T-helper 1 cell (primary cell): Measurements from ENCODE around the gene NME3.
A peak's percentile ranks its signal among the peaks of the same experiment; 100 is the strongest.
"Not testable (repeated sequence)": the region's sequence is repeated elsewhere in the genome, so short reads cannot be mapped to it uniquely, and the experiment has no call there.

Source experiments
- DNase-seq, 5 donors: peaks; one replicate each; pipeline ENCODE4 v3.0.0-alpha.2; 2012 to 2020

Gene NME3

DNA sequence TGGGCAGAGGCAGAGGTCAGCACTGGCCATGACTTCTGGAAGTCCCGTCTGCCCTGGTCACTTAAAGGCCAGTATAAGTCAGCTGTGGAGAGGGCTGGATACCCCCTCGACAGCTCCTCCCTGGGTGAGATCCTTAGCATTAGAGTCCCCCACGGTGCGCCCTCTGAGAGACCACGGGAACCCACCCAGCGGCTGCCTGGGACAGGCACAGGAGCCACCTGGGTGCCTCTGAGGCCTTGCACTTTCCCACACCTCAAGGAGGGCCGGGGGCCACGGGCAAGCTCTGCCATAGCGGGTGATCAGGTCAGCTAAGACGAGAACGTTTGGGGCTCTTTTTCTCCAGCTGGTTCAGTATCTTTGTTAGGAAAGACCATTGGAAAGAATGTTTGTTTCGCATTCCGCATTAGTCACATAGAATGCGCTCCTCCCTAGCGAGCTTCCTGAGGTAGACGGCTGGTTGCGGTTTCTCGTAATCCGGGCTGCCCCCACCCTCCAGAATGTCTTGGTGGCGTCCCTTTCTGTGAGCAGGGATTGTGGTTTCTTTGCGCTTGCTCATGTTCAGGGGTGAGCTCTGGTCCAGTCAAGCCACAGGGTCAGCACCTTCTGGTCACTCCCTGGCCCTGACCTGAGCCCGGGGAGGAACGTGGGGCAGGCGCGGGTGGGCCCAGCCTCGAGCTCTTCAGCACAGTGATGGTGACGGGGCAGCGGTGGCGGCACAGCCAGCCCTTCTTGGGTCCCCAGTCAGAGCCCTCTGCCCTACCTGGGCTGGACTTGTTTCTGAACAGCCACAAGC lies 25.2 kb downstream of the NME3 start:
- DNase-seq, result no peak

DNA sequence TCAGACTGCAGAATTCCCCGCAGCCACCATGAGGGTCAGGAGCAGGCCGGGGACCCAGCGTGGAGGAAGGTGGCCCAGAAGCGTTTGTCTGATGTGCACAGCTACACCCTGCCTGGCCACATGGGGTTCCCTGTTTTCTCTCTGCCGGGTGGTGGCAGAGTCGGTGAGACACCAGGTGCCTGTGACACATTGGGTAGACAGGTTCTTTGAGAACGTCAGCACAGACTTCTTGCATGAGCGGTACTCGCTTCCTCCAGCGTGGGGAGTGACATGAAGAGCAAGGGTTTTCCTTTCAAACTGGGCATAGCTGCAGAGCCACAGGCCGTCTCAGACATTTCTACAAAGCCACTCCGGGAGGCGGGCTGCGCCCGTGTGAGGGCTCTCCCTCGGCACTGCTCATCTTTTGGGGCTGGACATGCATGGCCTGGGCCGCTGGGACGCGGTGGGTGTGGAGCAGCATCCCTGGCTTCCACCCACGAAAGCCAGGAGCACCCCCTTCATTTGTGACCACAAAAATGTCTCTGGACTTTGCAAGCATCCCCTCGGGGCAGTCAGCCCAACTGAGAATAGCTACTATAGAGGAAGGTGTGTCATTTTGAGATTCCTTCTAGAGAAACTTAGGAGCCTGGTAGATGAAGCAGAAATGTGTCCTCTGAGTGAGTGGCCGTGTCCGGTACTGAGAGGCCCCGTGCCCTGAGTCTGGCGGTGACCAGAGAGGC lies 26.0 kb downstream of the NME3 start:
- no peak for DNase-seq

DNA sequence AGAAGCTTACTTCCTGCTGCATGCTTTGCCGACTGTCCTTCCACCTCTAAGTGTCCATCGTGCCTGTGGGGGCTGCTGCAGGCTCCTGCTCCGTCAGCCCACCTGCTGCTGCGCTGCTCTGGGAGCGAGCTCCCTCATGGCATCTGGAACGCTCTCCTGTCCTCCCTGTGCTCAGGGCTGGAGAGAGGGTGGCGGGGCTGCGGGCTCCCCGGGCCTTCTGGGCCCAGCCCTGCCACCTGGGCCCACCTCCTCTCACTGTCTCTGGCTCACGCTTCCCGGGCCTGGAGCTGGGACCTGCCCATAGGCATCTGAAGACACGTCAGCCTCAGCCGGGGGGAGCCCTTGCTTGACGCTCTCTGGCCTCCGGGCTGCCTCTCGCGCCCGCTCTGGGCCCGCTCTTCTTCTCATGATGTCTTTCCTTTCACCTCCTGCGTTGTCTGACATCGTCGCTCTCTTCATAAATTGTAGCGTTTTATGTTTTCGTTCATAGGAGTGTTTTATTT lies 27.0 kb downstream of the NME3 start:
- no peak for DNase-seq

DNA sequence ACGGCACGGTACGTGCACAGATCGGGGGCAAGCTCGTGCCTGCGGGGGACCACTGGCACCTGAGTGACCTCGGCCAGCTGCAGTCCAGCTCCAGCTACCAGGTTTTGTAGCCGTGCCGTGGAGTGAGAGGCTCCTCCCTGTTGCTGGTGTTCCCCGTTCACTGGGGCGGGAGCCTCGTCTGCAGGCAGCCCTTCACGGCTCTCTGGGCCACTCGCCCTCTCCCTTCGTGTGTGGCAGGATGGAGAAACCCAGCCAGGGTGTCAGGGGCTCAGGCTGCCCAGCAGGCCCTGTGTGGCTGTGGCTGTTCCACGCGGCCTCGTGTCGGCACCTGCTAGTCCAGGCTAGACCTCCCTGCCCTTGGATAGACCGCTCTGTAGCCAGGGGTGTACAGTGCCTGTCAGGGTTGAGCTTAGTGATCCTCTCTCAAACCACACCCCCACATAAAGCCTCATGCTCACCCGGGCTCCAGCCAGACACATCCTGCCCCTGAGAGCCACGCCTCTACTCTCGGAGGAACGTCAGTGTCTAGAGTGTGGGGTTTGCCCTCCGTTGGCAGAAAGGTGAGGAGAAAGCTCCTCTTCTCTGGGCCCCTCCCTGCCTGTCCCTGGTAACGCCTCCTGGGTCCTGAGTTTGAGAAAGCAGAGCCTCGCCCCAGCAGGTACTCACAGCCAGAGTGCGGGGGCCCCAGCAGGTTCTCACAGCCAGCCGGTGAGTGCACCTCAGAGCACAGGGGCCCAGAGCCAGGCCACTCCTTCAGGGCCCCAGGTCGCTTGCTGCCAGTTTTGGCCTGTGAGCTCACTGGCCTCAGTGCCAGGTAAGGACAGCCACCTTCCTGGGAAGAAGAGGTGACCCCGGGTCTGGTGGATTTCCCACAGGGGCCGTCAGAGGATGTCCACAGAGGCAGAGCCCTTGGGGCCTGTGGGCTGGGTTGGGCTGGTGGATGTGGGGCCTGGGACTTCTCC lies 27.7 kb downstream of the NME3 start:
- DNase-seq, result no peak

DNA sequence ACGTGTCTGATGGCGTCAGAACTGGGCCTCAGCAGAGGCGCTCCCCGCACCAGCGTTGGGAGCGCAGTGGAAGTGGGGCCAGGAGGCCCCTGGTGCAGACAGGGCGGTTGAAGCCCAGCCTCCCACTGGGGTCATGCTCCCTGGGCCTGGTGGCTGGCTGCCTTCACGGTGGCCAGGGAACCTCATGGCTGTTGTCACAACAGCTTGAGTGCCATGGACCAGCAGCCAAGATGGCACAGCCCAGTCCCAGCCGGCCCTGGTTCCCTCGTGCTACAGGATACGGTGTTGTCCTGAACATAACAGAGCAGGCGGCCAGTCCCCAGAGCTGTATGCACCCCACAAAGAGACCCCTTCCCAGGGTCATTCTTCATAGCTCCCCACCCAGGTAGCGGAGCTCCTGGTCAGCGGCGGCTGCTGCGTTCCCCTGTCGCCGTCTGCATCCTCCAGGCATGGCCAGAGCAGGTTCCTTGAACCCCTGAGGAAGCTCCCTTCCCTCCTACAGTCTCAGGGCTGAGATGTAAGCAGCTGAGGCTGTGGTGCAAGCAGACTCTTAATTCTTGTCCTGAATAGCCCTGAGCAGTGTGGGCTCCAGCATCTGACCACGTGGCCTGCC lies 29.7 kb downstream of the NME3 start:
- no peak for DNase-seq

DNA sequence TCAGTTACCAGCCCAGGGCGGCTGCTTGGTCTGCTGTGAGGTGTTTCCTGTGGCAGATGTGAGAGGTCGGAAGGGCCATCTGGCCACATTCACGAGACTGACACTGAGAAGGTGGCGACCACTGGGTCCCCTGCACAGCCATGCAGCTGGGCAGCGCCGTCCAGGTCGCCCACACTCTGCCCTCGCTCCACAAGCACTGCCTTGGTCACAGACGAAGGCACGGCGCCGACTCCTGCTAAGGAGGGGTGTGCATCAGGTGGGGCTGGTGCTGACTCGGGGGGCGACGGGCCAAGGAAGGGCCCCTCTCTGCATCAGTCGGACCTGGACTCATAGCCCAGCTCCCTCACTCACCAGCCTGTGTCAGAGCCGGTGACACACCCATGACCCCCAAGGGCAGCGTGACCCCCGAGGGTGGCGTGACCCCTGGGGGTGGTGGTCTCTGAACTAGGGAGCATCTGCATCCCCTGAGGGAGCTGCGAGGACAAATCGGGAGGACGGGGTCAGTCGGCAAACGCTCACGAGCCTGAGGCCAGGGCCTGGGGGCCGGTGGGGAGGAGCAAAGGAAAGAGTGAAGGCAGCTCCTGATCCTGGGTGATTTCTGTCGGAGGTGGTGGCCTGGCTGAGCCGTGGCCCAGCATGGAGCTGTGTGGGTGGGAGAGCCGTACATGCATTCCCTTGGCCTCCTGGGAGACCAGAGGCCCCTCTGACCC lies 30.4 kb downstream of the NME3 start:
- DNase-seq, result no peak

DNA sequence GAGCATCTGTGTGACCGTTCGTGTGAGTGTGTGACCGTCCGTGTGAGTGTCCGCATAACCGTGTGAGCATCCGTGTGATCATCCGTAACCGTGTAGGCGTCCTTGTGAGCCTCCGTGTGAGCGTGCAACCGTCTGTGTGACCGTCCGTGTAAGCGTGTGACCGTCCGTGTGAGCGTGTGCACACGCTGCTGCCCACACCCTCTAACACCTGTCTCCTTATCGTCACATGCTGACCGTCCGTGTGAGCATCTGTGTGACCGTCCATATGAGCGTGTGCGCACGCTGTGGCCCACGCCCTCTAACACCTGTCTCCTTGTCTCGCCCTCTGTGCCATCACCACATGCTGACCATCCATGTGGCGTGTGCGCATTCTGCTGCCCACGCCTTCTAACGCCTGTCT lies 31.1 kb downstream of the NME3 start:
- DNase-seq, result no peak

DNA sequence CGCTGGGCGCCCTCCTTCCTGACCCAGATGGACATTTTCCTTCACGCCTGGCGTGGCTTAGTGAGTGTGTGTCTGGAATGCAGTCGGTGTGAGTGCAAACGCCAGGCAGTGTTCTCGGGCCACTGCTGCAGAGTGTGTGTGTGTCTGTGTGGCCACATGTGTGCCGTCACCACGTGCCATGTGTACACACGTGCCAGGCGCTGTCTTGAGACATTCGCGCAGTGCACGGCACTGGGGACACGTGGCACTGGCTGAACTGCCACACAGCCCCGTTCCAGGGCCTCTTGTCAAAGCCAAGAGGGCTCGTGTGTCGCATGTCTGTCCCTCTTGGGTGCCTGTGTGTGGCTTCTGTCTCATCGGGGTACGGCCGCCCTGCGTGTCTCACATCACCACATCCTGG lies 36.5 kb downstream of the NME3 start:
- DNase-seq, result no peak

DNA sequence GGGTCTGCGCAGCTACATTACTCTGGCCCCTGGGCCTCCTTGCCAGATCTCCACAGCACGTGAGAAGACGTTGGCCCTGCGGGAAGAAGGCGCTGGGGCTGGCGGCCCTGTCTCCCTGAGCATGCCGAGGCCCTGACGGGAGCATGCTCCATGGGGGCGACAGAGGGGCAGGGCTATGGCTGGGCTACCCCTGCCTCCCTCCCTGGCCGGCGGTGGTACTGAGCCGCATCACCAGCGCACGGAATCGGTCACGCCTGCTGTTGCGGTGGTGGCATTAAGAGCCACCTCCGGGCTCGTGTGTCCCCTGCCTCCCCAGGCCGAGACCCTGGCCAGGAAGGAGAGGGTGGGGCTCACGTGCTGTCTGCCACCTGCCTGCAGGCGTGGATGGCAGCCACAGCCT lies 37.2 kb downstream of the NME3 start:
- no peak for DNase-seq

DNA sequence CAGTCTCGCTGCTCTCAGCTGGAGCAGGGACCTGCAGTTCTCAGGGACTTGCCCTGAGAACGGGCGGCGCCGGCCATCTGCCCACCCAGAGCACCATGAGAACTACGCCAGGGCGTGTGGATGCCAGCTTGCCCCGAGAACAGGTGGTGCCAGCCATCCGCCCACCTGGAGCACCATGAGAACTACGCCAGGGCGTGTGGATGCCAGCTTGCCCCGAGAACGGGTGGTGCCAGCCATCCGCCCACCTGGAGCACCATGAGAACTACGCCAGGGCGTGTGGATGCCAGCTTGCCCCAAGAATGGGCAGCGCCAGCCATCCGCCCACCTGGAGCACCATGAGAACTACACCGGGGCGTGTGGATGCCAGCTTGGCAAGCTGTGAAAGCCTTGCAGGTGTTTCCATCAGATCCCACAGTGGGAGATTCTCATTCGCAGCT lies 38.8 kb downstream of the NME3 start:
- DNase-seq, result not testable (repeated sequence)

DNA sequence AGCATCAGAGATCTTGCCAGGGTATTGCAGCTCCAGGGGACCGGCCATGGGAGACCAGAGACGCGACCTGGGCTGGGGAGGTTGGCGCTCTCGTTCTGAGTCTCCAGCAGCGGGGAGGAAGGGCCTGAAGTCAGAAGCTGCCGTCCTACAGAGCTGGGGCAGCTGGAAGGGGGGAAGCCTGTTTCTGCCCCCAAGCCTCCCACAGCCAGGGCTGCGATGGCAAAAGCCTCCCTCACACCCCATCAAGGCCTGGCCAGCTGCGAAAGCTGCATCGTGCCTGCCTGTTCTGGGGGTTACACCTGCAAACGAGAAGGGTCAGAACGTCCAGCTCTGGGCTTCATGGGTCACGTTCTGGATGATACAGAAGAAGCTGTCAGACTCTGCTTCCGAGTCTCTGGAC lies 39.3 kb downstream of the NME3 start:
- no peak for DNase-seq

DNA sequence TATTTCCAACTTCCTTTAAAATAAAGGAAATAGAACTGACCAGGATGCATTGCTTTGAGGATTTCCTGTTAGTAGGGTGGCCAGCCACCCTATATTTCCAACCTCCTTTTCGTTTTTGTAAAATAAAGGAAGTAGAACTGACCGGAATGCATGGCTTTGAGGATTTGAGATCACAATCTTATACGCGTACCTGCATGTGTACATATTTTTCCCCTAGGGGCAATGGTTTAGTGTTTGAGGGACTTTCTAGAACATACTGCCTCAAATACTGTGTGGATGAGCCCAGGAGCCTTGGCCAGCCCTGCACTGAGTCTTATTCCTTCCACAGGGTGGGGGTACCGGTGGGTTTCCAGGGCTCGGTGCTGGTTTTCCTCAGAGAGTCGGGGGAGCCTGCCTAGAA lies 39.7 kb downstream of the NME3 start:
- DNase-seq, result no peak

DNA sequence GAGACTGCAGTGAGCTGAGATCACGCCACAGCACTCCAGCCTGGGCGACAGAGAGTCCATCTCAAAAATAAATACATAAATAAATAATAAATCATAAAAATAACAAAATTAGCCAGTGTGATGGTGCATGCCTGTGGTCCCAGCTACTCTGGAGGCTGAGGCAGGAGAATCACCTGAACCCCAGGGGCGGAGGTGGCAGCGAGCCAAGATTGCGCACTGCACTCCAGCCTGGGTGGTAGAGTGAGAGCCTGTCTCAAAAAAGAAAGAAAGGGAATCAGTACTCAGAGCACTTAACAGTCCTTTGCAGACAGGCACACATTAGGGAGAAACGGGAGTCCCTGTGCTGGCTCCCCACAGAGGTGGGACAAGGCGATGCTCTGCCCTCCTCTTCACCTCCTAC lies 40.3 kb downstream of the NME3 start:
- no peak for DNase-seq

DNA sequence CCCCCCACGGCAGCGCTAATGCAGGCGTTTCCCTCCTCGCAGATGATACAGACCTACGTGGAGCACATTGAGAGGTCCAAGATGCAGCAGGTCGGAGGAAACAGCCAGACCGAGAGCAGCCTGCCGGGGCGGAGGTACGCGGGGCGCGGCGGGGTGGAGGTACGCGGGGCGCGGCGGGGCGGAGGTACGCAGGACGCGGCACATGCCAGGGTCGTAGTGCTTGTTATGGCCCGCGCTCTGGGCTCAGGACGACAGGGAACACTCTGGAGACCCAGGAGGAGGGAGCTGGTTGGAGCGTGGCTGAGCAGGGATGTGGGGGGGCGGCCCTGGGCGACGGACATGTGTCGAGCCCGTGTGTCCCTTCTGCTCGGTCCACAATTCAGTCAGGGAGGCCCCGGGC lies 41.9 kb downstream of the NME3 start:
- DNase-seq, result no peak

DNA sequence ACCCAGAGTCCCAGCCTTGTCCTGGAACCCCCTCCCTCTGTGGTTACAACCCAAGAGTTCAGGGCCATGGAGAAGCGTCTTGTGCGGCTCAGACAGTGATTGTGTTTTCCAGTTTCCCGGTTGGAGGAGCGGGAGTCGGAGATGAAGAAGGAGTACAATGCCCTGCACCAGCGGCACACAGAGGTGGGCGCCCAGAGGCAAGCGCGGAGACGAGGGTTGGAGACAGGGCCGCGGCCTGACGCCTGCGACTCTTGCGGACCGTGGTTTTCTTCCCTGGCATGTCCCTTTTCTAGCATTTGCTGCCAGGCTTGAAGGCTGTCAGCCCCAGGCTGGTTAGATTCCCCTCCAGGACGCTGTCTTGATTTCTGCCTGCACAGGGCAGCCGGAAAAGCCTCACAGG lies 42.3 kb downstream of the NME3 start:
- DNase-seq, result no peak

DNA sequence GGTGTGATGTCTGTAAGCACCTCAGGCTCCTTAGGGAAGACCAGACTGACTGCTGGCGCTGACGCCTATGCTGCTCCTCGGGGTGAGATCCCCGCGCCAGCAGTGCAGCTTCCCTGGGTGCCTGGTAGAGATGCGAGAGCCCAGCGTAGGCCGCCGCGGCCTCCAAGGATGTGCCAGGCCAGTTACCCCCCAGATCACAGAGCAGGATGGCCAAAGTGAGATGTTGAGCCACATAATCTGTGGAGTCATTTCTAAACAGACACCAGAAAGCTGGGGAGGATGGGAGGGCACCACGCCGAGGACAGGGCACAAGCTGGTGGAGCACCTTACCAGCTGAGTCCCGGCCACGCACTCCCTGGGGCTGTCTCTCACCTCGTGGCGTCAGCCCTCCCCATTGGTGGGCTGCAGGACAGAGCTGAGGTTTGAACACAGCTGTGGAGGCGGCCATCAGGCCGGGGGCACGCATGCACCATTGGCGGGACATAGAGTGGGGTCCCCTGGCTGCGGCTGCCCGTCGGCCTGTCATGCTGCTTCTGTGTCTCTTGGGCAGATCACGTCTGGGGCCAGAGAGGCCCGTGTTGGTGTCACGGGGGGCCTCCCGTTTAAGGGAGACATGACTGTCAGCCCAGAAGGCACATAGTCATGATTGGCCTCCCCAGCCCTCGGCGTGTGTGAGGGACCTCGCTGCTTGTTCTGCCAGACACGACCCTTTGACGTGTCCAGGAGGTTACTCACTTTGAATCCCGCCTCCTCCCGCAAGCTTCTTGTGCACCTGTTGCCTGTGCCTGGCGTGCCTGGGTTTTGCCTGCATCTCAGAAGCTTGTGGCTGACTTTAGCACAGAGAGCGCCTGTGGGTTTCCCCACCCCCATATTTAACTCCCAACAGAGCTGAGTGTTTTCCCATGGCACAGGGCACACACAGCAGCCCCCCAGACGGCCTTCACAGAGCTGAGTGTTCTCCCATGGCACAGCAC lies 43.4 kb downstream of the NME3 start:
- DNase-seq, result no peak

DNA sequence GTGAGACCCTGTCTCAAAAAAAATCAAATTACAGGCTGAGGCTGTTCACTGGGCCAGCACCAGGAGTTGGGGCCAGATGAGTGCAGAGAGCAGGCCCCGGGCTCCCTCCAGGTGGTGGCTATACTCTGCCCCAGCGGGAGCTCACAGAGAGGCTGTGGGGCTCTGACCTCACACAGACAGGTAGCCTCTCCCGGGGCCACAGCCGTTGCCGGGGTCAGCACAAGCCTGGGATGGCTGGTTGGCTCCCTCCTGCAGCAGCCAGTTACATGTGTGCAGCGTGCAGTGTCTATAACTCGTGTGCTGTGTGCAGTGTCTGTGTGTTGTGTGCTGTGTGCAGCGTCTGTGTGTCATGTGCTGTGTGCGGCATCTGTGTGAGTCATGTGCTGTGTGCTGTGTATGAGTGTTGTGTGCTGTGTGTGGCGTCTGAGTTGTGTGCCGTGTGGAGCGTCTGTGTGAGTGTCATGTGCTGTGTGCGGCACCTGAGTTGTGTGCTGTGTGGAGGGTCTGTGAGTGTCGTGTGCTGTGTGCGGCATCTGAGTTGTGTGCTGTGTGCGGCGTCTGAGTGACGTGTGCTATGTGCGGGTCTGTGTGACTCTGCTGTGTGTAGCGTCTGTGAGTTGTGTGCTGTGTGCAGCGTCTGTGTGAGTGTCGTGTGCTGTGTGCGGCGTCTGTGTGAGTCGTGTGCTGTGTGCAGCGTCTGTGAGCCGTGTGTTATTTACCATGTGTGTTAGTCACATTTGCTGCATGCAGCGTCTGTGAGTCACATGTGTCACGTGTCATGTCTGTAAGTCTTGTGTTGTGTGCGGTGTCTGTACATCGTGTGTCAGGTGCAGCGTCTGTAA lies 44.5 kb downstream of the NME3 start:
- no peak for DNase-seq

DNA sequence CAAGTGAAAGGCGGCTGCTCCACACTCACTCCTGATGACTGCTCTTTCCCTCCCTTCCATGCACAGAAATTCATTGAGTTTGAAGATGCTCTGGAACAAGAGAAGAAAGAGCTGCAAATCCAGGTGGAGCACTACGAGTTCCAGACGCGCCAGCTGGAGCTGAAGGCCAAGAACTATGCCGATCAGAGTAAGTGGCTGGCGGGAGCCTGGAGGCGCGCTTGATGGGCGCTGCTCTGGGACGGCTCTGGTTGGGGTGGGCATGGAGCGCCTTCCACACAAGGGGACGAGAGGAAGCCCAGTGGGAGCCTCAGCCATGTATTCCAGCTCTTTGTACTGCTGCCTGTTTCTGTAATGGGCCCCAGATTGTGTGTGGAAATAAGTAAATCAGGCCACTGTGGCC lies 46.9 kb downstream of the NME3 start:
- DNase-seq, result no peak

DNA sequence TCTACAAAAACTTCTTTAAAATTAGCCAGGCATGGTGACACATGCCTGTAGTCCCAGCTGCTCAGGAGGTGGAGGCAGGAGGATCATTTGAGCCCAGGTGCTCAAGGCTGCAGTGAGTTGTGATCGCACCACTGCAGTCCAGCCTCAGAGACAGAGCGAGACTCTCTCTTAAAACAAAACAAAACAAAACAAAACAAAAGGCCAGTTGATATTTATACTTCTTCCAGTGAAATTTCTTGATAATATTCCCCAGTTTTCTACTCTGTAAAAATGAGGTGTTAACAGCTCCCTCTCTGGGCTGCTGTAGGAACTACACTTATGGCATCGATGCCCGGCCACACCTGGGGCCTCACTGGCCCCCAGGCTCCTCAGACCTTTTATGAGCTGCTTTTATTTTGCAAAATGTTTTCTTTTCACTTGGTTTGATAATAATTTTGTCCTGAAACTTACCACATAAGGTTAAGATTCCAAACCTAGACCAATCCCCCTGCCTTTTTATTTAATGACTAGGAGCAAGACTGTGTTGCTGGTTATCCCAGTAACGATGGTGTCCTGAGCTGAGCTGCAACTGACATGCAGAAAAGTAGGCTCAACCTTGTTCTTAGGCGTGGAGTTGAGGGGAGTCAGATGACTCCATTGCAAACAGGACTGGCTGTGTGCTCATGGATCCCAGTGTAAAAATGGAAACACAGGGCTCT lies 47.7 kb downstream of the NME3 start:
- DNase-seq, result peak in 3 of 5 donors; percentile 18 to 41 (median 19)
